GM10248 (cell line): ENCODE data around the gene TELO2.

Source experiments
- CTCF ChIA-PET: fragments of 300-600 bp; sonication (Branson Sonifier 250); formaldehyde crosslinking; extraction: SDS; loops from one replicate; lab custom pipeline; 2021; ENCODE audit warnings: antibody characterized with exemption; lab: Yijun Ruan, JAX
- POLR2A ChIA-PET: fragments of 350-650 bp; sonication (Branson Sonifier 250); formaldehyde crosslinking; extraction: SDS; loops from one replicate; lab custom pipeline; 2020; ENCODE audit warnings: antibody characterized with exemption; lab: Yijun Ruan, JAX
- DNase-seq: peaks from one replicate; pipeline ENCODE4 v3.0.0; 2012; ENCODE audit errors: extremely low spot score
- TF ChIP-seq, protein P1 (sequence below): IDR thresholded peaks from 2 replicates; pipeline ENCODE4 v1.5.1; 2012; ENCODE audit warnings: mild to moderate bottlenecking, low read depth; ENCODE audit errors: extremely low read depth, missing control alignments, control extremely low read depth

Gene TELO2

DNA sequence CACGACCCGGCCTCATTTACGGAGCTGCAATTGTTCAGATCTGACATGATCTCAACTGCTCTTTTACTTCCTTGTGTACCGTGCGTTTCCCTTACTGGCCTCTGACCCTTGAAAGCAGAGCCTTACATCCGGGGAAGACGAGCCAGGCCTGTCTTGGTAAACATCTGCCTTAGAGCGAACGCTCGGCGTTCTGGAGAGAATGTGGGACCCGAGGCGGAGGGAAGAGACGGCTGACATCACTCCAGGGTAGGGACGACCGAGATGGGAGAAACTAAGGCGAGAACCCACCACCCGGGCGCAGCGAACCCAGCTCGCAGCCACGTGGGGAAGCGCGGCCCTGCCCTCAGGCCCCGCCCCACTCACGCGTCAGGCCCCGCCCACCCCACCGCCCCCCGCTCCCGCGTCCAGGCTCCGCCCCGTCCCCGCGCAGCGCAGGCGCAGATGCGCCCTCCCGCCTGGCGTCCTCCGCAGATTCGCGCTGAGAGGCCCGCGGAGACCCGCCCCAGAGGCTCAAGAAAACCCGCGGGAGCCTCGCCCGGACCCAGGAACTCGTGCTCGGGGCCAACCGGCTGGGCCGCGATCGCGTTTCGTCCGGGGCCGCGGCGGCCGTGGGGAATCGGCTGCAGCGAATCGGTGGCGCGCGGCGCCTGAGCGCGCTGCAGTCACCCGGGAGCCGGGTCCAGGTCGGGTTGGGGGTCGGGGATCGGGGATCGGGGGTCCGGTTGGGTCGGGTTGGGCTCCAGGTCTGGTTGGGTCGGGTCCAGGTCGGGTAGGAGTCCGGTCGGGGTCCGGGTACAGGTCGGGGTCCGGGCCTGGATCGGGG, at the start of gene TELO2:
Gene TELO2 (plus strand): TSS at position 438 of the 823 bp plus-strand sequence. CDS start 922 bp downstream, outside the sequence.
- POLR2A ChIA-PET: interaction anchor here (0.6 kb wide), 1 partner anchor 867 kb away, joined by 5 read pairs; no protein-coding TSS in a partner anchor
- CTCF ChIA-PET: no interaction called here
- TF ChIP-seq, protein P1, sequence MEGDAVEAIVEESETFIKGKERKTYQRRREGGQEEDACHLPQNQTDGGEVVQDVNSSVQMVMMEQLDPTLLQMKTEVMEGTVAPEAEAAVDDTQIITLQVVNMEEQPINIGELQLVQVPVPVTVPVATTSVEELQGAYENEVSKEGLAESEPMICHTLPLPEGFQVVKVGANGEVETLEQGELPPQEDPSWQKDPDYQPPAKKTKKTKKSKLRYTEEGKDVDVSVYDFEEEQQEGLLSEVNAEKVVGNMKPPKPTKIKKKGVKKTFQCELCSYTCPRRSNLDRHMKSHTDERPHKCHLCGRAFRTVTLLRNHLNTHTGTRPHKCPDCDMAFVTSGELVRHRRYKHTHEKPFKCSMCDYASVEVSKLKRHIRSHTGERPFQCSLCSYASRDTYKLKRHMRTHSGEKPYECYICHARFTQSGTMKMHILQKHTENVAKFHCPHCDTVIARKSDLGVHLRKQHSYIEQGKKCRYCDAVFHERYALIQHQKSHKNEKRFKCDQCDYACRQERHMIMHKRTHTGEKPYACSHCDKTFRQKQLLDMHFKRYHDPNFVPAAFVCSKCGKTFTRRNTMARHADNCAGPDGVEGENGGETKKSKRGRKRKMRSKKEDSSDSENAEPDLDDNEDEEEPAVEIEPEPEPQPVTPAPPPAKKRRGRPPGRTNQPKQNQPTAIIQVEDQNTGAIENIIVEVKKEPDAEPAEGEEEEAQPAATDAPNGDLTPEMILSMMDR: no peak
- DNase-seq: peak; percentile 99

DNA sequence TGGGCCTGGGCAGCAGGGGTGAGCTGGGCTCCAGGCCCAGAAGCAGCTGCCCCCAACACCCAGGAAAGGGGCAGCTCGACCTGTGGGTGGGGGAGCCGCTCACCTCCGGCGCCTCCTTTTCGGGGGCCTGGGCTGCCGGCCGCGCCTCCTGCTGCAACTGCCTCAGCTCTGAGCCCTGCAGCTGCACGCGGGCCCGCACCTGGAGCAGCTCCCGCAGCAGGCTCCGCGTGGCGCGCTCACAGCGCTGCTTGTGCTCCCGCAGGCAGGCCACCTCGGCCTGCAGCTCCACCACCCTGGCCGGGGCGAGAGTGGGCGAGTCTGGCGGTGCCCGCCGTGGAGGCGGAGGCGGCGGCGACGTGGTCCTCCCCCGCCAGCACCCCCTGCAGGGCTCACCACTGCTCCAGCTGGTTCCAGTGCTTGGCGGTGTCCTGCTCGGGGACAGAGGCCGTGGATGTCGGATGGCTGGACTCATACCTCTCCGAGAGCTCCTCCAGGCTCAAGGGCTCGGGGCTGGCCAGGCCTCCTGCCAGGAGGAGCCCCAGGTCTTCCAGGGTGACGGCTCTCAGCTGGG, 49.7 kb upstream of the TELO2 start:
- TF ChIP-seq, protein P1: no peak
- ChIA-PET CTCF (interaction anchor here (3.2 kb wide), 1 partner anchor 14 kb away, joined by 9 read pairs; no protein-coding TSS in a partner anchor), POLR2A (no interaction called here)
- DNase-seq: no peak

DNA sequence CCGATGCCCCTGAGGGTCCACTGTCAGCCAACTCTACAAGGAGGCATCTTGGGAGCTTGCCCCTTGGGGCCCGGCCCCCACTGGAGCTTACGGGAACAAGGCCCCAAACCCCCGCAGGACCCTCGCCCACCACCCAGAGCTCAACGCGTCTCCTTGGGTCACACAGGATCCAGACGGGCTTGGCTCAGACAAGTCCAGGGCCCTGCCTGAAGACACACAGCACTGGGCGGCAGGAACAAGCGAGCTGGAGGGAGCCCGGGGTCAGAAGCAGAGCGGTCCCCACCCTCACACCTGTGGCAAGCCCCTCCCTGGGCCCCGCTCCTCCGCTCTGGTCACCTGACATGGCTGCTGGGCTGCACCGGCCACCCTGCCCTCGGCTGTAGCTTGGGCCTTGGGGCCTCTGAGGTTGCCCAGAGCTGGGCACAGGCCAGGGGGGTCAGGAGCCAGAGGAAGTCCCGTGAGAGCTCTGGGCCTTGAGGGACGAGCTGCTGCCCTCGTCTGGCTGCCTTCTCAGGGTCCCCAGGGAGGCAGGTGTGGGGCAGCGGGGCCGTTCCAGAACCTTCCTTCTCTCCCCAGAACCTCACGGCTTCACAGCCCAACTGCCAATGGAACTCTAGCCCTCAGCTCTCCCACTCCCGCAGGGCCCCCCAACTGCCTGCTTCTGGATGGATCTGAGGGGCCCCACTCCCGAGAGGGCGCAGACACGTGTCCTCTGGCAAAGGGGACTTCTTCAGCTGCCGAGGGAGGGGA, 49.0 kb upstream of the TELO2 start, which contains the start of gene CCDC154:
Gene CCDC154 (minus strand): TSS at position 577 of the 750 bp plus-strand sequence. CDS start 234 bp downstream, at position 343.
- POLR2A ChIA-PET: no interaction called here
- CTCF ChIA-PET: interaction anchor here (3.2 kb wide), 1 partner anchor 15 kb away, joined by 9 read pairs; no protein-coding TSS in a partner anchor
- no peak for DNase-seq
- TF ChIP-seq, protein P1: no peak

DNA sequence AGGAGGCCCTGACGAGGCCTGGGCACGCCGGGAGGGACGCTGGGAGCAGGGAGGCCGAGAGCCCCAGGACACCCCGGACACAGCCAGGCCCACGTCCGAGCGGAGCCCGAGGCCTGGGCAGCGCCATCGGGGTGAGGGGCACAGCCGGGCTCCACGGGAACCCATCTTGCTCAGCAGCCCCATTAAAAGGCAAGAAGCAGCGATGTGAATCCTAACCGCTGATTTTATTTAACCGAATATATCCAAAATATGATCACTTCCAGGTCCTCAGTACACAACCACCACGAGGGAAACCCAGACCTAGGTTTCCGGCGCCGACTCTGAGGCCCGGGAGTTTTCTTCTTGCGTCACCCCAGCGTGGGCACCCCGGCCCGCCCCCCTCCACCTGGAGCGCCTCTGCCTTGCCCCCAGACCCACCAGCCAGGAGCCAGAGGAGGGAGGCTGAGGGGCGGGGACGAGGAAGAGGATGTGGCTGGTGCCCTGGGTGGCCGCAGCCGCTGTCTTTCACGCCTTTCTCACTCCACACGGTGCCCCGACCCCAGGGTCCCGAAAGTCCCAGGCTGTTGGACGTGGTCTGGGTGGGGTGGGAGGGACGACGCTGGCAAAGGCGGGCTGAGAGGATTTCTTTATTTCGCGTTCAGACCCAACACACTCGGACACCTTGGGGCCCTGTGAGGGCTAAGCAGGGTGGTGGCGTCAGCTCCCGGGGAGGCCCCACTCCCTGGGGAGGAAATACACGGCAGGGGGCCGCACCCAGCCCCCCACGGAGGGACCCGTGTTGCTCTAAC, 48.2 kb upstream of the TELO2 start:
- no peak for DNase-seq
- ChIA-PET POLR2A (no interaction called here), CTCF (no interaction called here)
- TF ChIP-seq, protein P1: no peak

DNA sequence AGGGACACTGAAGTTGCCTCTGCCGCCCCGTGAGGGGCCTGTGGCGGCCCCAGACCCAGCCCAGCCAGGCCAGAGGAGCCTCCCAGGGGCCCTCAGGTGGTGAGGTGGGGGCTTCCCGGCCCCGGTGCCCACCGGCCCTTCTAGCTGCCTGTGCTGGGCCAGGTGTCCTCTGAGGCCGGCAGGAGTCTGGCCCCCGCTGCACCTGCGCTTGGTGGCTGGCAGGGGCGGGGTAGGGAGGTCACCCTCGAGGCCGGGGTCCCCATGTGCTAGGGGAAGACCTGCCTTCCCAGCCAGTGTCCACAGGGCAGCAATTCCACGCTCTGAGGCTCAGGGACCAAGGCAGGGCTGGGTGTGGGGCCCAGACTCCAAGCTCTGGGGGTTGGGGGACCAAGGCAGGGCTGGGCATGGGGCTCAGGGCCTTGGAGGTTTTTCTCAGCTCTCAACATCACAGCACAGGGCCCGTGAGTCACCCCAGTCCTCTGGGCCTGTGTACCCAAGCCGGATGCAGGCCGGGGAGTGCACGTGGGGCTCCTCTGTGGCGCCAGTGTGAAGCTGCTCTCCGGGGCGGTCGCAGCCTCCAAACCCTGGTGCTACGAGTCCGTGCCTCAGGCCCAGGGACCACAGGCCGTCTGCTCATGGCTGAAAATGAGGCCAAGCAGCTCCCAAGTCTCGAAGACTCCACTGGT, 47.5 kb upstream of the TELO2 start:
- TF ChIP-seq, protein P1: no peak
- DNase-seq: no peak
- ChIA-PET CTCF (interaction anchor here (1.4 kb wide), 1 partner anchor 12 kb away, joined by 3 read pairs; no protein-coding TSS in a partner anchor), POLR2A (no interaction called here)
